A549 (cell line): ENCODE measurements around the gene SUPT4H1.

Experiments
- CHD4 ChIP-seq: fragments of 200-600 bp; sonication (generic); IDR thresholded peaks from 2 replicates; pipeline ENCODE4 v1.6.1; 2016; ENCODE audit warnings: antibody characterized with exemption, mild to moderate bottlenecking, borderline replicate concordance
- KDM5A ChIP-seq: fragments of 200-600 bp; sonication (generic); IDR thresholded peaks from 2 replicates; pipeline ENCODE4 v1.6.1; 2016; ENCODE audit warnings: antibody characterized with exemption, mild to moderate bottlenecking
- POLR2A ChIP-seq: IDR thresholded peaks from 2 replicates; pipeline ENCODE4 v1.6.1; 2012; ENCODE audit warnings: mild to moderate bottlenecking, low read length
- TP53 ChIP-seq: fragments of 250-450 bp; sonication (Bioruptor Pico); IDR thresholded peaks from 2 replicates; pipeline ENCODE4 v1.5.0; 2021; ENCODE audit warnings: mild to moderate bottlenecking, moderate library complexity
- TF ChIP-seq, protein P1 (sequence below): IDR thresholded peaks from 2 replicates; pipeline ENCODE4 v1.6.1; 2012
- TF ChIP-seq, protein P2 (sequence below): fragments of >200 bp; sonication (Bioruptor Twin); formaldehyde crosslinking; IDR thresholded peaks from 3 replicates; pipeline ENCODE4 v1.5.1; 2016

DNA sequence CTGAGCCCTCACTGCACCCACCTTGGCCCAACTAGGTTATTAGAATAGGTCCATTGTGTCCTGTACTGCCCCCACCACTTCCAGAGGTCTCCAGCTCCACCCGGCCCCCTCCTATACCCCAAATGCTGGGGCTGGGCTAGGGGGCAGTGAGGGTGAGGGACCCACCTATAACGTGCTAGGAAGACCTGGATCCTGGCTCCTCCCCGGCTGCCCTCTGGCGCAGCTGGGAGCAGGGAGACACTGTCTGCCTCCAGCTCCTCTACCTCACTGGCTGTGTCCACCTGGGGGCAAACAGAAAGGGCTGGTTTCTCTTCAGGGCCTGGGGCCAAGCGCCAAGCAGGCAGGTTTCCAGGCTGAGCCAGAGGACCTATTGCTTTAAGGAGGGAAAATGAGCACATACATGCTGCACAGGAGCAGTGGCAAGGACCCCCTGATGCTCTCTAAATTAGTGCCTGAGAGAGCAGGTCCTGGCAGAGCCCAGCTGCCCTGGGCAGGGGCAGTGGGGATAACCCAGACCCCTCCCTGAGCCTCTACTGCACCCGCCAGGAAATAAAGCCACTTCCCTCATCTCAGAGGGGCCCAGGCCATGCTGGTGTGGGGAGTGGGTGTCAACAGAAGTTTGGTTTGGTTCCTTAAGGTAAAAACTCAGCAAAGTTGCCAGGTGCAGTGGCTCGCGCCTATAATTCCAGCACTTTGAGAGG lies 35.6 kb downstream of the SUPT4H1 start:
- TF ChIP-seq, protein P1, sequence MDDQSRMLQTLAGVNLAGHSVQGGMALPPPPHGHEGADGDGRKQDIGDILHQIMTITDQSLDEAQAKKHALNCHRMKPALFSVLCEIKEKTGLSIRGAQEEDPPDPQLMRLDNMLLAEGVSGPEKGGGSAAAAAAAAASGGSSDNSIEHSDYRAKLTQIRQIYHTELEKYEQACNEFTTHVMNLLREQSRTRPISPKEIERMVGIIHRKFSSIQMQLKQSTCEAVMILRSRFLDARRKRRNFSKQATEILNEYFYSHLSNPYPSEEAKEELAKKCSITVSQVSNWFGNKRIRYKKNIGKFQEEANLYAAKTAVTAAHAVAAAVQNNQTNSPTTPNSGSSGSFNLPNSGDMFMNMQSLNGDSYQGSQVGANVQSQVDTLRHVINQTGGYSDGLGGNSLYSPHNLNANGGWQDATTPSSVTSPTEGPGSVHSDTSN = no peak
- TF ChIP-seq POLR2A = no peak
- no peak for TF ChIP-seq TP53 (CRISPR knock-in tag)
- no peak for TF ChIP-seq CHD4
- TF ChIP-seq, protein P2, sequence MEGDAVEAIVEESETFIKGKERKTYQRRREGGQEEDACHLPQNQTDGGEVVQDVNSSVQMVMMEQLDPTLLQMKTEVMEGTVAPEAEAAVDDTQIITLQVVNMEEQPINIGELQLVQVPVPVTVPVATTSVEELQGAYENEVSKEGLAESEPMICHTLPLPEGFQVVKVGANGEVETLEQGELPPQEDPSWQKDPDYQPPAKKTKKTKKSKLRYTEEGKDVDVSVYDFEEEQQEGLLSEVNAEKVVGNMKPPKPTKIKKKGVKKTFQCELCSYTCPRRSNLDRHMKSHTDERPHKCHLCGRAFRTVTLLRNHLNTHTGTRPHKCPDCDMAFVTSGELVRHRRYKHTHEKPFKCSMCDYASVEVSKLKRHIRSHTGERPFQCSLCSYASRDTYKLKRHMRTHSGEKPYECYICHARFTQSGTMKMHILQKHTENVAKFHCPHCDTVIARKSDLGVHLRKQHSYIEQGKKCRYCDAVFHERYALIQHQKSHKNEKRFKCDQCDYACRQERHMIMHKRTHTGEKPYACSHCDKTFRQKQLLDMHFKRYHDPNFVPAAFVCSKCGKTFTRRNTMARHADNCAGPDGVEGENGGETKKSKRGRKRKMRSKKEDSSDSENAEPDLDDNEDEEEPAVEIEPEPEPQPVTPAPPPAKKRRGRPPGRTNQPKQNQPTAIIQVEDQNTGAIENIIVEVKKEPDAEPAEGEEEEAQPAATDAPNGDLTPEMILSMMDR = no peak
- TF ChIP-seq KDM5A = no peak
